ENCODE results near the gene GNG14. TPM values are rescaled to one million over a fixed set of nuclear protein-coding genes. Genes with fewer than 3 reads are reported as not detected.

Gene GNG14
- total RNA-seq, 1 donor from 2014 or later: not detected

GRCh38 chr19:12715929-12716328 lies 28.1 kb downstream of the GNG14 start:
- TF ChIP-seq CTCF (IDR thresholded peaks at IDR 0.05): no peak
- H3K9me3 Mint-ChIP-seq (ENCODE audit: low read depth): no peaks in the 10 kb centered on the region
- H3K27ac Mint-ChIP-seq (ENCODE audit: unreplicated experiment): no peak overlapping the region
- H3K4me1 Mint-ChIP-seq (ENCODE audit: low read depth): peaks cover 14% of the 10 kb centered on the region
- DNase-seq (ENCODE audit: low spot score): no peak
- no peak overlapping the region for H3K4me3 Mint-ChIP-seq (ENCODE audit: unreplicated experiment)
- H3K27me3 Mint-ChIP-seq (ENCODE audit: low read depth): no peaks in the 10 kb centered on the region
- peaks cover 23% of the 10 kb centered on the region for H3K36me3 Mint-ChIP-seq (ENCODE audit: low read depth)

GRCh38 chr19:12720296-12720695 lies 32.5 kb downstream of the GNG14 start:
- Mint-ChIP-seq H3K36me3 (ENCODE audit: low read depth) (peaks cover 8% of the 10 kb centered on the region), H3K4me3 (ENCODE audit: unreplicated experiment) (peak overlapping the region; percentile 75), H3K9me3 (ENCODE audit: low read depth) (no peaks in the 10 kb centered on the region), H3K27ac (ENCODE audit: unreplicated experiment) (peak overlapping the region; percentile 85), H3K4me1 (ENCODE audit: low read depth) (peaks cover 39% of the 10 kb centered on the region), H3K27me3 (ENCODE audit: low read depth) (no peaks in the 10 kb centered on the region)
- no peak for TF ChIP-seq CTCF (IDR thresholded peaks at IDR 0.05)
- no peak for DNase-seq (ENCODE audit: low spot score)

- DNase-seq (ENCODE audit: low spot score): no peak
- Mint-ChIP-seq H3K4me3 (ENCODE audit: unreplicated experiment) (peak overlapping the region; percentile 97), H3K9me3 (ENCODE audit: low read depth) (no peaks in the 10 kb centered on the region), H3K27ac (ENCODE audit: unreplicated experiment) (peak overlapping the region; percentile 98), H3K27me3 (ENCODE audit: low read depth) (no peaks in the 10 kb centered on the region), H3K4me1 (ENCODE audit: low read depth) (peaks cover 39% of the 10 kb centered on the region), H3K36me3 (ENCODE audit: low read depth) (peaks cover 8% of the 10 kb centered on the region)
- TF ChIP-seq CTCF (IDR thresholded peaks at IDR 0.05): no peak
Measured at GRCh38 chr19:12720851-12721655, 33.3 kb downstream of the GNG14 start.

GRCh38 chr19:12721656-12722565 lies 34.1 kb downstream of the GNG14 start:
- Mint-ChIP-seq H3K9me3 (ENCODE audit: low read depth) (no peaks in the 10 kb centered on the region), H3K36me3 (ENCODE audit: low read depth) (peaks cover 5% of the 10 kb centered on the region), H3K4me3 (ENCODE audit: unreplicated experiment) (peak overlapping the region; percentile 97), H3K4me1 (ENCODE audit: low read depth) (peaks cover 39% of the 10 kb centered on the region), H3K27me3 (ENCODE audit: low read depth) (no peaks in the 10 kb centered on the region), H3K27ac (ENCODE audit: unreplicated experiment) (peak overlapping the region; percentile 98)
- DNase-seq (ENCODE audit: low spot score): no peak
- TF ChIP-seq CTCF (IDR thresholded peaks at IDR 0.05): no peak

All from chondrocyte (in vitro differentiated cells).